HepG2 (cell line): ENCODE data around the gene BORCS5.

ENCODE experiments used
- ATF3 ChIP-seq: sonication (generic); formaldehyde crosslinking; IDR thresholded peaks from 2 replicates; pipeline ENCODE4 v1.4.0; 2020; ENCODE audit warnings: missing genetic modification reagents
- CTCF ChIP-seq: sonication (generic); formaldehyde crosslinking; IDR thresholded peaks from 2 replicates; pipeline ENCODE4 v1.5.0; 2020; ENCODE audit warnings: mild to moderate bottlenecking, missing genetic modification reagents, moderate library complexity
- GABPA ChIP-seq, 2 experiments: IDR thresholded peaks; 2 replicates each; pipeline ENCODE4 v1.6.1; 2011 to 2016; ENCODE audit warnings: low read depth in 2 of 2, low read length in 1 of 2, missing biosample characterization in 1 of 2, missing genetic modification characterization in 1 of 2
- MXI1 ChIP-seq: IDR thresholded peaks from 3 replicates; pipeline ENCODE4 v1.6.1; 2012; ENCODE audit warnings: low read depth, low read length, inconsistent platforms, borderline replicate concordance
- NR2F6 ChIP-seq, 2 experiments: IDR thresholded peaks; 2 replicates each; pipeline ENCODE4 v1.6.1; 2016; ENCODE audit warnings: antibody characterized with exemption in 1 of 2, mild to moderate bottlenecking in 1 of 2
- SRF ChIP-seq: IDR thresholded peaks from 2 replicates; pipeline ENCODE4 v1.6.1; 2011; ENCODE audit warnings: mild to moderate bottlenecking, low read depth, low read length, moderate library complexity
- TCF12 ChIP-seq, 2 experiments: fragments of 450-650 bp in 1 of 2; sonication (generic) in 1 of 2; formaldehyde crosslinking in 1 of 2; IDR thresholded peaks; 2 replicates each; pipeline versions ENCODE4 v1.6.1 to v1.8.0; 2017 to 2022; ENCODE audit warnings: antibody characterized with exemption in 1 of 2, mild to moderate bottlenecking in 1 of 2, missing genetic modification reagents in 1 of 2, moderate library complexity in 1 of 2
- ZFP36 ChIP-seq: fragments of 150-350 bp; IDR thresholded peaks from 2 replicates; pipeline ENCODE4 v1.6.1; 2018; ENCODE audit warnings: borderline replicate concordance, low read length, low read depth; ENCODE audit not compliant: partially characterized antibody
- ZMYM2 ChIP-seq: sonication (generic); formaldehyde crosslinking; IDR thresholded peaks from 2 replicates; pipeline ENCODE4 v1.8.0; 2022; ENCODE audit warnings: mild to moderate bottlenecking, missing genetic modification reagents

DNA sequence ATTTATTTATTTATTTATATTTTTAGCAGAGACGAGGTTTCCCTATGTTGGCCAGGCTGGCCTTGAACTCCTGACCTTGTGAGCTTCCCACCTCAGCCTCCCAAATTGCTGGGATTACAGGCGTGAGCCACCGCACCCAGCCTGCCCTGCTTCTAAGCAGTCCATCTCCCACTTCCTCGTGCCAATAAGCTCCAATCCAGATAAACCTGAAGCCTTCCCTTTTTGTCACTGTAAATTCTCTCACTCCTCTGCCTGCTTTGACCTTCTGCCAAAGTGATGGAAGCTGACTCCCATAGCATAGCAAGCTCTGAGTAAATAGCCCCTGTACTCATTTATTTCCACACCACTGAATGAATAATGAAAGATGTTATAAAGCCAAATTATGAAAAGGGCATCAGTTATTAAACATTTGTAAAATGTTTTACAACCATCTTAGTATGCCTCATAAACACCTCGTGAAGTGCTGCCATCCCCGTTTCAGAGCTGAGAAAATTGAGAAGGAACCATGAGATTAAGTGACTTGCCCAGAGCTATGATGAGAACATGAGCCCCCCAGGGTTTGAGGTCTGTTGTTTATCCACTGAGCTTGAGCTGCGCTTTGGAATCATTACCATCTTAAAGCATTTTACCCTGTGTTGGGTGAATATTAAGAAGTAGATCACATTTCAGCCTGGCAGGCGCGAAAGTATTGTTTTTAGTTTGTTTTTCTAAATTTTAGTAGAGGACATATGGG is 37.3 kb upstream of the BORCS5 start:
- TF ChIP-seq ZFP36 (no peak), ZMYM2 (no peak), GABPA (IDR thresholded peaks at IDR 0.05; ENCODE audit: low read depth, low read length) (no peak), GABPA (CRISPR knock-in tag; IDR thresholded peaks at IDR 0.05; ENCODE audit: low read depth) (no peak), MXI1 (no peak), NR2F6 (IDR thresholded peaks at IDR 0.05) (peak; percentile 28; the same call in 1 of the 2 replicates), NR2F6 (CRISPR knock-in tag; IDR thresholded peaks at IDR 0.05) (no peak), SRF (no peak), ATF3 (CRISPR knock-in tag) (no peak), CTCF (no peak), TCF12 (IDR thresholded peaks at IDR 0.05) (no peak), TCF12 (CRISPR knock-in tag; IDR thresholded peaks at IDR 0.05) (no peak)
